ENCODE data around the gene CCDC177. TPM values are rescaled to one million over a fixed set of nuclear protein-coding genes. Genes with fewer than 3 reads are reported as not detected.

The CCDC177 gene
- total and polyA plus RNA-seq, 4 donors, result 0.08 TPM; not detected in 3

DNA sequence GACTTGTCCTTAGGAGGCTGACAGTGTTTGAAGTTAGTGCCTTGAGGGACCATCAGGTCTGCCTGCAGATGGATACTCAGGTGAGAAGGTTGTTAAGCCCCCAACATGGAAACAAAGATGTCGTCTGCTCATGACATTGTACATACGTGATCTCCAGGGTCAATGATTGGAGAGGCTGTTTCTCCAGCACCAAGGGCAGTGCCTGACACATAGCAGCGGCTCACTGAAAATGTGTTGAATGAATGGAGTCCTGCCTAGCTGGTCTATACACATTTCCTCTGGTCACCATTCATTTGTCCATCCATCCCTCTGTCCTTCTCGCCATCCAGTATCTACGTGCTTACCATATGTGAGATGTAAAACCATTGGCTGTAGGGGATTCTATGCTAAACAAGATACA lies 7.1 kb downstream of the CCDC177 start:
- 84% methylated on average over 5 of the region's 5 CpGs for WGBS
- H3K4me3 ChIP-seq (ENCODE audit: low read depth in 1 of 3, low read length in 3 of 3), result no peak overlapping the region
- H3K9me3 ChIP-seq (ENCODE audit: control insufficient read depth in 4 of 4, low read length in 3 of 4), result no peaks in the 10 kb centered on the region
- peaks cover 3 to 12% (median 9%) of the 10 kb centered on the region in 4 donors for H3K27me3 ChIP-seq (ENCODE audit: control insufficient read depth in 4 of 4, insufficient read depth in 4 of 4, low read length in 3 of 4)
- no peak for TF ChIP-seq SP1 (IDR thresholded peaks at IDR 0.05)
- no peak for DNase-seq (ENCODE audit: low spot score)
- H3K4me1 ChIP-seq (ENCODE audit: control insufficient read depth in 4 of 4, insufficient read depth in 4 of 4, low read length in 3 of 4), result peaks cover 8 to 13% (median 11%) of the 10 kb centered on the region in 4 donors
- H3K27ac ChIP-seq (ENCODE audit: low read depth in 1 of 2, low read length in 2 of 2), result no peak overlapping the region
- no peak overlapping the region for H3K9ac ChIP-seq (ENCODE audit: low read depth in 1 of 2, low read length in 2 of 2)
- no peaks in the 10 kb centered on the region for H3K36me3 ChIP-seq (ENCODE audit: control insufficient read depth in 4 of 4, insufficient read depth in 3 of 4, low read depth in 1 of 4, low read length in 3 of 4)

DNA sequence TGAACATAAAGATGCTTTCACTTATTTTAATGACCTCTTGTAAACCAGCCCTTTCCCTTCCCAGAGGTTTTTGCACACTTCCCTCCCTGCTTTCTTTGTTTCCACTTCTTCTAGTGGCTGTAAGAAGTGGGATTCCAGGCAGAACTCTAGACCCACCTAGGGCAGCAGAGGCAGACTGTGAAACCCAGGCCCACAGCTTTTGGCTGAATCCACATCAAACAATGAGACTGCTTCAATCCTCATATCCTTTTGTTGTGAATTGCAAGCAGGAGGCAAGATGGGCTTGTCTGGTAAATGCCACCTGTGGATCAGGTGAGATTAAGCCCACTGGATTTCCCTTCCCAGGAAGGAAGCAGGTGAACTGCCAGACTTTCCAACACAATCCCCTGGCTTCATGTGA lies 12.8 kb downstream of the CCDC177 start:
- Histone ChIP-seq H3K27ac (ENCODE audit: low read depth in 1 of 2, low read length in 2 of 2) (no peak overlapping the region), H3K9ac (ENCODE audit: low read depth in 1 of 2, low read length in 2 of 2) (no peak overlapping the region), H3K36me3 (ENCODE audit: control insufficient read depth in 4 of 4, insufficient read depth in 3 of 4, low read depth in 1 of 4, low read length in 3 of 4) (no peaks in the 10 kb centered on the region), H3K9me3 (ENCODE audit: control insufficient read depth in 4 of 4, low read length in 3 of 4) (no peaks in the 10 kb centered on the region), H3K4me3 (ENCODE audit: low read depth in 1 of 3, low read length in 3 of 3) (no peak overlapping the region), H3K4me1 (ENCODE audit: control insufficient read depth in 4 of 4, insufficient read depth in 4 of 4, low read length in 3 of 4) (no peaks in the 10 kb centered on the region), H3K27me3 (ENCODE audit: control insufficient read depth in 4 of 4, insufficient read depth in 4 of 4, low read length in 3 of 4) (peaks cover 0 to 3% (median 3%) of the 10 kb centered on the region in 4 donors)
- DNase-seq (ENCODE audit: low spot score), result no peak
- no peak for TF ChIP-seq HNF4A (conservative IDR thresholded peaks at IDR 0.05)
- TF ChIP-seq RXRA (IDR thresholded peaks at IDR 0.05), result no peak
- TF ChIP-seq, protein P1, sequence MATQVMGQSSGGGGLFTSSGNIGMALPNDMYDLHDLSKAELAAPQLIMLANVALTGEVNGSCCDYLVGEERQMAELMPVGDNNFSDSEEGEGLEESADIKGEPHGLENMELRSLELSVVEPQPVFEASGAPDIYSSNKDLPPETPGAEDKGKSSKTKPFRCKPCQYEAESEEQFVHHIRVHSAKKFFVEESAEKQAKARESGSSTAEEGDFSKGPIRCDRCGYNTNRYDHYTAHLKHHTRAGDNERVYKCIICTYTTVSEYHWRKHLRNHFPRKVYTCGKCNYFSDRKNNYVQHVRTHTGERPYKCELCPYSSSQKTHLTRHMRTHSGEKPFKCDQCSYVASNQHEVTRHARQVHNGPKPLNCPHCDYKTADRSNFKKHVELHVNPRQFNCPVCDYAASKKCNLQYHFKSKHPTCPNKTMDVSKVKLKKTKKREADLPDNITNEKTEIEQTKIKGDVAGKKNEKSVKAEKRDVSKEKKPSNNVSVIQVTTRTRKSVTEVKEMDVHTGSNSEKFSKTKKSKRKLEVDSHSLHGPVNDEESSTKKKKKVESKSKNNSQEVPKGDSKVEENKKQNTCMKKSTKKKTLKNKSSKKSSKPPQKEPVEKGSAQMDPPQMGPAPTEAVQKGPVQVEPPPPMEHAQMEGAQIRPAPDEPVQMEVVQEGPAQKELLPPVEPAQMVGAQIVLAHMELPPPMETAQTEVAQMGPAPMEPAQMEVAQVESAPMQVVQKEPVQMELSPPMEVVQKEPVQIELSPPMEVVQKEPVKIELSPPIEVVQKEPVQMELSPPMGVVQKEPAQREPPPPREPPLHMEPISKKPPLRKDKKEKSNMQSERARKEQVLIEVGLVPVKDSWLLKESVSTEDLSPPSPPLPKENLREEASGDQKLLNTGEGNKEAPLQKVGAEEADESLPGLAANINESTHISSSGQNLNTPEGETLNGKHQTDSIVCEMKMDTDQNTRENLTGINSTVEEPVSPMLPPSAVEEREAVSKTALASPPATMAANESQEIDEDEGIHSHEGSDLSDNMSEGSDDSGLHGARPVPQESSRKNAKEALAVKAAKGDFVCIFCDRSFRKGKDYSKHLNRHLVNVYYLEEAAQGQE (IDR thresholded peaks at IDR 0.05), result no peak
- no peak for TF ChIP-seq HNF4G (IDR thresholded peaks at IDR 0.05)
- TF ChIP-seq SP1 (IDR thresholded peaks at IDR 0.05), result no peak
- TF ChIP-seq RAD21 (IDR thresholded peaks at IDR 0.05), result no peak
- TF ChIP-seq FOXA1 (IDR thresholded peaks at IDR 0.05), result no peak

DNA sequence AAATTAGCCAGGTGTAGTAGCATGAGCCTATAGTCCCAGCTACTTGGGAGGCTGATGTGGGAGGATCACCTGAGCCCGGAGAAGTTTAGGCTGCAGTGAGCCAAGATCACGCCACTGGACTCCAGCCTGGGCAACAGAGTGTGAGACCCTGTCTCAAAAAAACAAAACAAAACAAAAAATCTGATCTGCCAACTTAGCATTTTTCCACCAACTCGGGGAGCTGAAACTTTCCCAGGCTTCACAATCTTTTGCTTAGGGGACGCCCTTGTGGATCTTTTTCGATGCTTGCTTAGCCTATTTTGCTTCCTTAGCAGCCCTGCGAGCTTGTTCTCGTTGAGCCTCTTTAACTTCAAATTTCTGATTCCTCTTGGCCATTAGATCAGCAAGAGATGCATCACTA lies 13.8 kb downstream of the CCDC177 start:
- Histone ChIP-seq H3K36me3 (ENCODE audit: control insufficient read depth in 4 of 4, insufficient read depth in 3 of 4, low read depth in 1 of 4, low read length in 3 of 4) (no peaks in the 10 kb centered on the region), H3K27me3 (ENCODE audit: control insufficient read depth in 4 of 4, insufficient read depth in 4 of 4, low read length in 3 of 4) (peaks cover 0 to 3% (median 3%) of the 10 kb centered on the region in 4 donors), H3K9me3 (ENCODE audit: control insufficient read depth in 4 of 4, low read length in 3 of 4) (no peaks in the 10 kb centered on the region), H3K27ac (ENCODE audit: low read depth in 1 of 2, low read length in 2 of 2) (no peak overlapping the region), H3K9ac (ENCODE audit: low read depth in 1 of 2, low read length in 2 of 2) (no peak overlapping the region), H3K4me3 (ENCODE audit: low read depth in 1 of 3, low read length in 3 of 3) (no peak overlapping the region), H3K4me1 (ENCODE audit: control insufficient read depth in 4 of 4, insufficient read depth in 4 of 4, low read length in 3 of 4) (no peaks in the 10 kb centered on the region)
- 89% methylated on average over 7 of the region's 7 CpGs for WGBS
- DNase-seq (ENCODE audit: low spot score), result no peak
- TF ChIP-seq FOXA2 (IDR thresholded peaks at IDR 0.05), result no peak
- no peak for TF ChIP-seq CTCF (IDR thresholded peaks at IDR 0.05; ENCODE audit: low read depth, low read length, missing input control)
- no peak for TF ChIP-seq EGR1 (IDR thresholded peaks at IDR 0.05; ENCODE audit: low read depth in 2 of 2)
- TF ChIP-seq GABPA (IDR thresholded peaks at IDR 0.05 in 1 of 2, conservative IDR thresholded peaks at IDR 0.05 in 1 of 2), result no peak
- no peak for TF ChIP-seq HNF4G (IDR thresholded peaks at IDR 0.05)
- no peak for TF ChIP-seq YY1 (IDR thresholded peaks at IDR 0.05)
- TF ChIP-seq, protein P2, sequence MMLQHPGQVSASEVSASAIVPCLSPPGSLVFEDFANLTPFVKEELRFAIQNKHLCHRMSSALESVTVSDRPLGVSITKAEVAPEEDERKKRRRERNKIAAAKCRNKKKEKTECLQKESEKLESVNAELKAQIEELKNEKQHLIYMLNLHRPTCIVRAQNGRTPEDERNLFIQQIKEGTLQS (IDR thresholded peaks at IDR 0.05), result no peak
- TF ChIP-seq HNF4A (conservative IDR thresholded peaks at IDR 0.05), result no peak
- TF ChIP-seq, protein P3, sequence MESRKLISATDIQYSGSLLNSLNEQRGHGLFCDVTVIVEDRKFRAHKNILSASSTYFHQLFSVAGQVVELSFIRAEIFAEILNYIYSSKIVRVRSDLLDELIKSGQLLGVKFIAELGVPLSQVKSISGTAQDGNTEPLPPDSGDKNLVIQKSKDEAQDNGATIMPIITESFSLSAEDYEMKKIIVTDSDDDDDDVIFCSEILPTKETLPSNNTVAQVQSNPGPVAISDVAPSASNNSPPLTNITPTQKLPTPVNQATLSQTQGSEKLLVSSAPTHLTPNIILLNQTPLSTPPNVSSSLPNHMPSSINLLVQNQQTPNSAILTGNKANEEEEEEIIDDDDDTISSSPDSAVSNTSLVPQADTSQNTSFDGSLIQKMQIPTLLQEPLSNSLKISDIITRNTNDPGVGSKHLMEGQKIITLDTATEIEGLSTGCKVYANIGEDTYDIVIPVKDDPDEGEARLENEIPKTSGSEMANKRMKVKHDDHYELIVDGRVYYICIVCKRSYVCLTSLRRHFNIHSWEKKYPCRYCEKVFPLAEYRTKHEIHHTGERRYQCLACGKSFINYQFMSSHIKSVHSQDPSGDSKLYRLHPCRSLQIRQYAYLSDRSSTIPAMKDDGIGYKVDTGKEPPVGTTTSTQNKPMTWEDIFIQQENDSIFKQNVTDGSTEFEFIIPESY (IDR thresholded peaks at IDR 0.05), result no peak
- no peak for TF ChIP-seq JUND (IDR thresholded peaks at IDR 0.05)
- no peak for TF ChIP-seq SP1 (IDR thresholded peaks at IDR 0.05)
- TF ChIP-seq RAD21 (IDR thresholded peaks at IDR 0.05), result no peak
- TF ChIP-seq NR2F2 (IDR thresholded peaks at IDR 0.05), result no peak
- no peak for TF ChIP-seq RXRA (IDR thresholded peaks at IDR 0.05)
- no peak for TF ChIP-seq TAF1 (conservative IDR thresholded peaks at IDR 0.05)
- no peak for TF ChIP-seq FOXA1 (IDR thresholded peaks at IDR 0.05)
- TF ChIP-seq, protein P1 (IDR thresholded peaks at IDR 0.05), result no peak
